NCI-H187 treated with DMSO at 0.1 percent for 48 hours (cell line): Measurements from ENCODE around the gene ANHX.
"Not testable (repeated sequence)": the region's sequence is repeated elsewhere in the genome, so short reads cannot be mapped to it uniquely, and the experiment has no call there.

Source experiments
- DNase-seq: peaks from one replicate; lab custom pipeline; 2025; lab: John Stamatoyannopoulos, UW

The ANHX gene

DNA sequence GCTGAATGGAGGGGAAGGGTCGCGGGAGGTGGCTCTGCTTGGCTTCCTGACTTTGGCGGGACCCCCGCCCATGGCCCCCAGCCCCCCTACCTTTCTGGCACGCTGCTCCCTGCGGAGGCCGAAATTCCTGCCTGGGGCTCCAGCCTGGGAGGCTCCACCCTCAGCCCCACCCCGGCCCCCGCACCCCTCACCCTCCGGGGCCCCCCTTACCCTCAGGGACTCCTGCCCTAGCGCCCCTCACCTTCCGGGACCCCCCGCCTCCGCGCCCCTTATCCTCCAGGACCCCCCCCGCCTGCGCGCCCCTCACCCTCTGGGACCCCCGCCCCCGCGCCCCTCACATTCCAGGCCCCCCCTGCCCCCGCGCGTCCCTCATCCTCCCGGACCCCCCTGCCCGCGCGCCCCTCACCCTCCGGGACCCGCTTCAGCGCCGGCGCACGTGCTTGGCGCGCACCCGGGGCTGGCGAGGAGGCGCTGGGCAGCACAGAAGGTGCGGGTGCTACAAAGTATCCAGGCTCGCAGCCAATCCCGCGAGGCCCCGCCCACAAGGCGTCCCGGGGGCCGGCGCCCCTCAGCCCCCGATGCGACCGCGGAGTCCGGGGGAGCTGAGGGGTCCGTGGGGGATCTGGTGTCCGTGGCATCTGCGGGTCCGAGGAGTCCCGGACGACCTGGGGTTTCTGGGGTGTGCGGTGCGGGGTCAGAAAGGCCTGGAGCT lies at the start of gene ANHX:
Gene ANHX (minus strand): TSS at position 477 of the 712 bp plus-strand sequence. CDS start 1,521 bp downstream, outside the sequence.
- no peak for DNase-seq

- DNase-seq, result not testable (repeated sequence)
Measured at GRCh38 chr12:133264668-133265067, 29.0 kb upstream of the ANHX start.

GRCh38 chr12:133264173-133264572 lies 28.5 kb upstream of the ANHX start:
- no peak for DNase-seq

DNA sequence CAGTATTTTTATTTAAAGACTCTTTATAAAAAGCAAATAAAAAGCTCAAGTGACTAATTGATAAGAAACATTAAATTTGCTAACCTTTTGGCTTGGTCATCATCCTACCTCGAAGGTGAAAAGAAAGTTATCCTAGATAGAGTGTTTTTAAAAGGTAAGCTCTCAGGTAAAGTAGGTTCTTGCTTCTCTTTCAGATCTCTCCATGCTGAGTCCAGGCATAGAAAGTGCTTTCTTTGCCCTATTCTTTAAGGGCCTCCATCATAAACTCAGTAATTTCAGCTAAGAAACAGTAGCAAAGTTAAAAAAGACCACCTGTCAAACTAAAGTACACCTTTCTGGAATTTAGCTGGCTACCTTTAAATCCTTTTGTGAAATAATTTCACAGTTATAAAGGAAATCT lies 20.6 kb upstream of the ANHX start:
- DNase-seq, result no peak

- not testable (repeated sequence) for DNase-seq
Measured at GRCh38 chr12:133255833-133256232, 20.2 kb upstream of the ANHX start.

- DNase-seq, result no peak
Measured at GRCh38 chr12:133251732-133252131, 16.1 kb upstream of the ANHX start.

GRCh38 chr12:133236556-133236955 lies 879 bp upstream of the ANHX start:
- DNase-seq, result no peak

- no peak for DNase-seq
Measured at GRCh38 chr12:133236144-133236543, 467 bp upstream of the ANHX start.

DNA sequence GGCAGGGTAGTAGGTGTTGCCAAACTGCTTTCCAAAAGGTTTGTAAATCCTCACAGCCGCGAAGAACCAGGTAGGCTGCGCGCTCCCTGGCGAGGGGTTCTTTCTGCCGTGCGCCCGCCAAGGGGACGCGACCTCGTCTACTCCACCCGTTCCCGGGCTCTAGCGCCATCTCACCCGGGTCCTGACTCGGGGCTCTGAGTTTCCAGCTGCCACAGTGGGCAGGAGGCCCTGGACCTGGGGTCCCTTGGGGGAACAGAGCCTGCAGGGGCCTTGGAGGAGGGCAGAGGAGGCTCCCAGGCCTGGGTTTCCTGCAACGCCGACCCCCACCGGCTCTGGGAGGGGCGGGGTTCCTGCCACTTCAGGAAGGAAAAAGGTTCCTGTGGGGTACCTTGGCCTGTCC lies 706 bp downstream of the ANHX start:
- no peak for DNase-seq

DNA sequence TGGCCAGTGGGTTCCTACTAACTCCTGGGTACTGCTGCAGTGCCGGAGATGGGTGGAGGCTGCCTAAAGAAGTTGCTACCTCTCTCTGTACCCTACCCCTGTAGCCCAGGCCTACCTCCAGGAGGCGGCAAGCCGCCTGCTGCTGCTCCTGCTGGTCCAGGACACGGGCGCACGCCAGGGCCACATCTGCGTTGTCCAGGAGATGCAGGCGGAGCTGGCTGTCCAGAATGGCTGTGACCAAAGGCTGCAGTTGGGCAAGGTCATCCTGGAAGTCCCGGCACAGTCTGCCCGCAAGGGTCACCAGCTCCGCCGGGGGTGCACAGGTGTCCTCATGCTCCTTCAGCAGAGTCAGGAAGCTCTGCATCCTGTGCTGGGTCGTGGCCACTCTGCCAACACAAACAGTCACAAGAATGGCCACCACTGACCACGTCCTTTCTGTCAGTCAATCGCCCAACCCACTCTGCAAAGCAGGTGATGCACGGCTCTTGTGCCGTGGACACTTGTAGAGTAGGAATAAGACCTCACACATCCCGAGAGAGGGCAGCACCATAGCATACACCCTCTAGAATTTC lies 1.6 kb downstream of the ANHX start:
- no peak for DNase-seq

GRCh38 chr12:133233006-133233405 lies 2.7 kb downstream of the ANHX start:
- DNase-seq, result no peak

- no peak for DNase-seq
Measured at GRCh38 chr12:133231001-133231400, 4.7 kb downstream of the ANHX start.

GRCh38 chr12:133227281-133227852 lies 8.3 kb downstream of the ANHX start:
- no peak for DNase-seq

DNA sequence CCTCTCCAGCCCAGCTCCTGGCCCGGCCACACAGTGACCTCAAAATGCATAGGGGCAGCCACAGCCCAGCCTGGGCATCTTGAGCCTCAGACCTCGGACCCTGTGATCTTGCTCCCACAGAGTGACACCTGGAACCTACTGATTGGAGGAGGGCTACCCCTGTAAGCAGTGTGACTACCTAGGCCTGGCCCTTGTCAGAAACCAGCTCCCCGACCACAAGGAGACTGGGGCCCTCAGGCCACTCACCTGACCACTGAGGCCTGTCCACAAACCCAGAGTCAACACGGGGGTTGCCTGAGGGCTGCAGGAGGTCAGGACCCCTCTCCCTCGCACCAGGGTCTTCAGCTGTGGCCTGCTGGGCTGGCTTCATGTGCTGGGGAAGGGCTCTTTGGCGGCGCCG lies 9.0 kb downstream of the ANHX start:
- no peak for DNase-seq

DNA sequence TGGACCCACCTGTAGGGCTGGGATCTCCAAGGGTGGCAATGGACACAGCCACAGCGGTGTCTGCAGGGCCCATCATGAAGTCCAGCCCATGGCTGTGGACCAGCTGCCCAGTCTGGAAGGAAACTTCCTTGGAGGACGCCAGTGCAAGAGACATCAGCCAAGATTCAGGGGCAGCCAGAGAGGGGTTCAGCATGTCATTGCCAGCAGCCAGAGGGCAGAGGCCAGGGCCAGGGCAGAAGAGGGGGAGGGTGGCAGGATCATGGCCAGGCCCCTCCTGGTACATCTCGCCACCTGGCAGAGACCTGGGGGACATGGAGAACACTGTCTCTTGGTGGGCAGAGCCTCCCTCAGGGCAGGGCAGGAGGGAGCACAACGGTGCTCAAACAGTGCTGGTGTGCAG lies 10.2 kb downstream of the ANHX start:
- DNase-seq, result no peak

GRCh38 chr12:133222211-133222610 lies 13.5 kb downstream of the ANHX start:
- no peak for DNase-seq

GRCh38 chr12:133221241-133221640 lies 14.4 kb downstream of the ANHX start:
- no peak for DNase-seq

DNA sequence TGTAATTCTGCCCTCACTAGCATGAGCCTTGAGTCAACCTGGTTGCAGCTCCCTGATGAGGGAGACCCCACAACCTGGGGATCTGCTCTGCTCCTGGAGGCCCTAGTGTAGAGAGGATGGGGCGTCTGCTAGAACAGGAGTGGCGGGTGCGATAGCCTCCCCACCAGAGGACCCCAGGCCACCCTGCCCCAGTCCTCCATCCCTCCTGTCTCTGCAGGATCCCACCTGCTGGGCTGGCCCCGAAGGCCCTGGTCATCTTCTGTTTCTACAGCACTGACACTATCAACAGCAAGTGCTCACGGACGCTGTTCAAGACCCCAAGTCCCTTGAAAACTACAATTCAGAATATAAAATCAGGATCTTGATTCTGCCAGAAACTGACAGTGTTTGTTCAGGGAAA lies 15.2 kb downstream of the ANHX start:
- DNase-seq, result no peak

DNA sequence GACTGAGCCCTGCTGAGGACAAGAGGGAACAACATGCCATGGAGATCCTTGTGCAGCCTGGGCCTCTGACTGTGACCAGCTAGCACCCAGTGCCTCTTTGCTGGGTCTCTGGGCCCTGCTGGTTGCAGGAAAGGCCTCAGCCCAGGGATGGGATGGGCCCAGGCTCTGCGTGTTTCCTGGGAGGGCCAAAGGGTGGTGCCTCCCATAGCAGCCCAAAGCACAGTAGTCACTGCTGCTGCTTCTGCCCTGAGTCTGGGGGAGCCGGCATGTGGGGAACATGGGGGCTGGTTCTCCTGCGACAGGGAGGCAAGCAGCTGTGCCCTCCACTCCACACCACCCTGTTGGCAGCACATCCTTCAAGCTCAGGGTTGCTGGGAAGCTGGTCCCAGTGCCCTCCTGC lies 18.5 kb downstream of the ANHX start:
- no peak for DNase-seq

- DNase-seq, result no peak
Measured at GRCh38 chr12:133215724-133216123, 20.0 kb downstream of the ANHX start.

- DNase-seq, result no peak
Measured at GRCh38 chr12:133206390-133206789, 29.3 kb downstream of the ANHX start.

DNA sequence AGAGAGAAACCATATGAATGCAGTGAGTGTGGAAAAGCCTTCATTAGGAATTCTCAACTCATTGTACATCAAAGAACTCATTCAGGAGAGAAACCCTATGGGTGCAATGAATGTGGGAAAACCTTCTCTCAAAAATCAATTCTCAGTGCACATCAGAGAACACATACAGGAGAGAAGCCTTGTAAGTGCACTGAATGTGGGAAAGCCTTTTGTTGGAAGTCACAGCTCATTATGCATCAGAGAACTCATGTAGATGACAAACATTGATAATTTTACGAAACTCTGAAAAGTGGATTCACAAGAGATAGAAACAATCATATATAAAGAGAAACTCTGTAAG lies 31.4 kb downstream of the ANHX start:
- no peak for DNase-seq

DNA sequence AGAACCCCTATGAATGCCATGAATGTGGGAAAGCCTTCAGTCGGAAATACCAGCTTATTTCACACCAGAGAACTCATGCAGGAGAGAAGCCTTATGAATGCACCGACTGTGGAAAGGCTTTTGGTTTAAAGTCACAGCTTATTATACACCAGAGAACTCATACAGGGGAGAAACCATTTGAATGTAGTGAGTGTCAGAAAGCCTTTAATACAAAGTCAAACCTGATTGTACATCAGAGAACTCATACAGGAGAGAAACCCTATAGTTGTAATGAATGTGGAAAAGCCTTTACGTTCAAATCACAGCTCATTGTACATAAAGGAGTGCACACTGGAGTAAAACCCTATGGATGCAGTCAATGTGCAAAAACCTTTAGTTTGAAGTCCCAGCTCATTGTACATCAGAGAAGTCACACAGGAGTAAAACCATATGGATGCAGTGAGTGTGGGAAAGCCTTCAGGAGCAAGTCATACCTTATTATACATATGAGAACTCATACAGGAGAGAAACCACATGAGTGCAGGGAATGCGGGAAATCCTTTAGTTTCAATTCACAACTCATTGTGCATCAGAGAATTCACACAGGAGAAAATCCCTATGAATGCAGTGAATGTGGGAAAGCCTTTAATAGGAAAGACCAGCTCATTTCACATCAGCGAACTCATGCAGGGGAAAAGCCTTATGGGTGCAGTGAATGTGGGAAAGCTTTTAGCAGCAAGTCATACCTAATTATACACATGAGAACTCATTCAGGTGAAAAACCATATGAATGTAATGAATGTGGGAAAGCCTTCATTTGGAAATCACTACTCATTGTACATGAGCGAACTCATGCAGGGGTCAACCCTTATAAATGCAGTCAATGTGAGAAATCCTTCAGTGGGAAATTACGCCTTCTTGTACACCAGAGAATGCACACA lies 32.1 kb downstream of the ANHX start:
- no peak for DNase-seq
